ENCODE data around the gene ANKMY1. TPM values are rescaled to one million over a fixed set of nuclear protein-coding genes. Genes with fewer than 3 reads are reported as not detected.

The ANKMY1 gene
- total and polyA plus RNA-seq, 2 donors (not counting 1 experiment from before 2014, with no cell fraction given) = 51.7 to 72.1 TPM

DNA sequence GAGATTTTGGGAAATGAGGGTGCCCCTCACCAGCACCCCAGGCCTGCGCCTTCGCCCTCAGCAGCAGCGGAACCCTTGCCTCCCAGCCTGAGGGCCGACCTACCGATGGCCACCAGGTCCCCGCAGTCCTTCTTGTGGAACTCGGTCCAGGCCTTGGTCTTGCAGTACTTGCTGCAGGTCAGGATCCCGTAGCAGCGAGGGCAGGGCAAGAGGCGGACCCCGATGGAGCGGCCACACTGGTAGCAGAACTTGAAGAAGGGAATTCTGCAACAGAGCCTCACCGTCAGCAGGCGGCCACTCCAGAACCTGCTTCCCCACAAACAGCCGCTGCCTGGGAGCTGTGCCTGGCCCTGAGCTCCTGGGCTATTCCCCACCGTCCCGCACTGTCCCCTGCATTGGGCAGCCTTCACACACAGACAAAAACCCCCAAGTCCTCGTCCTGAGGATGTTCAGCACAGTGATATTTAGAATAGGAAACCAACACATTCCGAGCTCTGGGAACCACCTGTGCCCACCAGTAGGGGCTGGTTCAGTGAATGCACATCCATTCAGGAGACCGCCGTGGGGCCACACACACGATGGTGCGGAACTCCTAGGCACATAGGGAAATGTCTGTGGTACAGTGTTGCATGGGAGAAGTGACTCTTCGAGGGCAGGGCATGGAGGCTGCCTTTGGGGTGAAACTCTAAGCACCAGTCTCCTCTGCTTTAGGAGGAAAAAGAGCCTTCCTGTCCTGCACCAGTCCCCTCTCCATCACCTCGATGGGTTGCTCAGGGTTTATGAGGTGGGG lies 76.8 kb downstream of the ANKMY1 start:
- intact Hi-C loops (cut with micrococcal nuclease) = no loop called here
- Histone ChIP-seq H3K36me3 (replicated peaks in 1 of 2; ENCODE audit: control extremely low read depth in 1 of 2, control insufficient read depth in 1 of 2, extremely low read depth in 1 of 2, insufficient read depth in 2 of 2, low read length in 1 of 2) (no peaks in the 10 kb centered on the region), H4K20me1 (ENCODE audit: control insufficient read depth, insufficient read depth, low read length, poor library complexity, severe bottlenecking) (no peaks in the 10 kb centered on the region), H3K9me3 (ENCODE audit: control extremely low read depth in 1 of 3, control insufficient read depth in 2 of 3, insufficient read depth in 1 of 3, low read length in 2 of 3) (peaks cover 0 to 28% (median 5%) of the 10 kb centered on the region in 3 donors), H3K4me1 (ENCODE audit: control insufficient read depth in 2 of 2, insufficient read depth in 2 of 2, low read length in 2 of 2) (no peaks in the 10 kb centered on the region), H3K4me2 (replicated peaks; ENCODE audit: low read depth, low read length, poor library complexity, severe bottlenecking) (no peak overlapping the region), H3K27ac (ENCODE audit: low read length in 2 of 2) (no peak overlapping the region), H3K9ac (ENCODE audit: low read length) (no peak overlapping the region), H3K27me3 (replicated peaks in 1 of 4; ENCODE audit: control extremely low read depth in 1 of 4, control insufficient read depth in 3 of 4, insufficient read depth in 4 of 4, low read length in 3 of 4) (no peaks in the 10 kb centered on the region), H3K79me2 (ENCODE audit: control insufficient read depth, insufficient read depth, low read length) (no peaks in the 10 kb centered on the region), H2AFZ (ENCODE audit: insufficient read depth, low read depth, low read length, poor library complexity, severe bottlenecking) (no peak overlapping the region), H3K4me3 (ENCODE audit: control extremely low read depth in 1 of 5, extremely low read depth in 1 of 5, insufficient read depth in 1 of 5, low read depth in 2 of 5, low read length in 4 of 5) (no peak overlapping the region)
- no peak for TF ChIP-seq EZH2 (IDR thresholded peaks at IDR 0.05; ENCODE audit: borderline replicate concordance, insufficient read depth, low read depth, low read length, poor library complexity, severe bottlenecking)
- TF ChIP-seq, protein P1, sequence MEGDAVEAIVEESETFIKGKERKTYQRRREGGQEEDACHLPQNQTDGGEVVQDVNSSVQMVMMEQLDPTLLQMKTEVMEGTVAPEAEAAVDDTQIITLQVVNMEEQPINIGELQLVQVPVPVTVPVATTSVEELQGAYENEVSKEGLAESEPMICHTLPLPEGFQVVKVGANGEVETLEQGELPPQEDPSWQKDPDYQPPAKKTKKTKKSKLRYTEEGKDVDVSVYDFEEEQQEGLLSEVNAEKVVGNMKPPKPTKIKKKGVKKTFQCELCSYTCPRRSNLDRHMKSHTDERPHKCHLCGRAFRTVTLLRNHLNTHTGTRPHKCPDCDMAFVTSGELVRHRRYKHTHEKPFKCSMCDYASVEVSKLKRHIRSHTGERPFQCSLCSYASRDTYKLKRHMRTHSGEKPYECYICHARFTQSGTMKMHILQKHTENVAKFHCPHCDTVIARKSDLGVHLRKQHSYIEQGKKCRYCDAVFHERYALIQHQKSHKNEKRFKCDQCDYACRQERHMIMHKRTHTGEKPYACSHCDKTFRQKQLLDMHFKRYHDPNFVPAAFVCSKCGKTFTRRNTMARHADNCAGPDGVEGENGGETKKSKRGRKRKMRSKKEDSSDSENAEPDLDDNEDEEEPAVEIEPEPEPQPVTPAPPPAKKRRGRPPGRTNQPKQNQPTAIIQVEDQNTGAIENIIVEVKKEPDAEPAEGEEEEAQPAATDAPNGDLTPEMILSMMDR (IDR thresholded peaks at IDR 0.05) = no peak
- Mint-ChIP-seq H3K4me3 (no peak overlapping the region), H3K27ac (no peak overlapping the region), H3K4me1 (no peaks in the 10 kb centered on the region), H3K27me3 (no peaks in the 10 kb centered on the region), H3K9me3 (ENCODE audit: insufficient read depth) (peaks cover 3% of the 10 kb centered on the region)
- DNase-seq (no peak), ATAC-seq (ENCODE audit: low read depth) (no peak)
- WGBS (ENCODE audit: insufficient coverage) = 94% methylated on average over 22 of the region's 25 CpGs
- CTCF ChIA-PET = interaction anchor here (0.8 kb wide), 1 partner anchor 41 kb away, joined by 3 read pairs; no protein-coding TSS in a partner anchor
- POLR2A ChIA-PET = no interaction called here

DNA sequence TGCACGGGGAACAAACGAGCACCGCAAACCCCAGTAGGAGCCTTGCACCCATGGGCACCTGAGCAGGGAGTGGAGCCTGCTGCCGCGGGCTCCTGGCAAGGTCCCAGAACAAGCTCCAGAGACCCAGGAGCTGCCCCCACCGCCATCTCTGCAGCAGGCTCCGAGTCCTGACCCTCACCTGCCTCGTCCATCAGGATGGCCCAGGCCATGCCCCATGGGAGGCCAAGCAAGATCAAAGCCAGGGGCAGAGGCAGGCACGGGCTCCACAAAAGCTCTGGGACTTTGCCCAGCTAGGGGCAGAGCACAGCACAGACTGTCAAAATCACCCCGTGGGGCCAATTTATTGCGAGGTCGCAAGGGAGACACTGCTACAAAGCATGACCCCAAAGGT lies 78.7 kb downstream of the ANKMY1 start:
- CTCF ChIA-PET = no interaction called here

More for the DNA sequence above, 78.7 kb downstream of the ANKMY1 start:
- Histone ChIP-seq H3K4me1 (ENCODE audit: control insufficient read depth in 2 of 2, insufficient read depth in 2 of 2, low read length in 2 of 2) (no peaks in the 10 kb centered on the region), H2AFZ (ENCODE audit: insufficient read depth, low read depth, low read length, poor library complexity, severe bottlenecking) (no peak overlapping the region), H3K27ac (ENCODE audit: low read length in 2 of 2) (no peak overlapping the region), H3K4me2 (replicated peaks; ENCODE audit: low read depth, low read length, poor library complexity, severe bottlenecking) (no peak overlapping the region), H3K79me2 (ENCODE audit: control insufficient read depth, insufficient read depth, low read length) (no peaks in the 10 kb centered on the region), H3K9ac (ENCODE audit: low read length) (no peak overlapping the region), H3K36me3 (replicated peaks in 1 of 2; ENCODE audit: control extremely low read depth in 1 of 2, control insufficient read depth in 1 of 2, extremely low read depth in 1 of 2, insufficient read depth in 2 of 2, low read length in 1 of 2) (no peaks in the 10 kb centered on the region), H4K20me1 (ENCODE audit: control insufficient read depth, insufficient read depth, low read length, poor library complexity, severe bottlenecking) (no peaks in the 10 kb centered on the region), H3K4me3 (ENCODE audit: control extremely low read depth in 1 of 5, extremely low read depth in 1 of 5, insufficient read depth in 1 of 5, low read depth in 2 of 5, low read length in 4 of 5) (no peak overlapping the region), H3K27me3 (replicated peaks in 1 of 4; ENCODE audit: control extremely low read depth in 1 of 4, control insufficient read depth in 3 of 4, insufficient read depth in 4 of 4, low read length in 3 of 4) (no peaks in the 10 kb centered on the region), H3K9me3 (ENCODE audit: control extremely low read depth in 1 of 3, control insufficient read depth in 2 of 3, insufficient read depth in 1 of 3, low read length in 2 of 3) (peaks cover 0 to 28% (median 15%) of the 10 kb centered on the region in 3 donors)
- Mint-ChIP-seq H3K27ac (no peak overlapping the region), H3K9me3 (ENCODE audit: insufficient read depth) (peaks cover 4% of the 10 kb centered on the region), H3K4me3 (no peak overlapping the region), H3K4me1 (no peaks in the 10 kb centered on the region), H3K27me3 (no peaks in the 10 kb centered on the region)
- no peak for TF ChIP-seq EZH2 (IDR thresholded peaks at IDR 0.05; ENCODE audit: borderline replicate concordance, insufficient read depth, low read depth, low read length, poor library complexity, severe bottlenecking)
- TF ChIP-seq, protein P1 (IDR thresholded peaks at IDR 0.05) = no peak
- WGBS (ENCODE audit: insufficient coverage) = 94% methylated on average over 12 of the region's 12 CpGs
- ATAC-seq (ENCODE audit: low read depth) (no peak), DNase-seq (no peak)
- POLR2A ChIA-PET = no interaction called here
- intact Hi-C loops (cut with micrococcal nuclease) = no loop called here
